GM12874 (cell line): Measurements from ENCODE around the gene WDR38.
A peak's percentile ranks its signal among the peaks of the same experiment; 100 is the strongest.

Source experiments
- TF ChIP-seq, protein P1 (sequence below): IDR thresholded peaks from 2 replicates; pipeline ENCODE4 v1.5.1; 2011; ENCODE audit warnings: low read depth, mild to moderate bottlenecking, control low read depth, low read length, moderate library complexity; ENCODE audit not compliant: insufficient read depth

Gene WDR38

DNA sequence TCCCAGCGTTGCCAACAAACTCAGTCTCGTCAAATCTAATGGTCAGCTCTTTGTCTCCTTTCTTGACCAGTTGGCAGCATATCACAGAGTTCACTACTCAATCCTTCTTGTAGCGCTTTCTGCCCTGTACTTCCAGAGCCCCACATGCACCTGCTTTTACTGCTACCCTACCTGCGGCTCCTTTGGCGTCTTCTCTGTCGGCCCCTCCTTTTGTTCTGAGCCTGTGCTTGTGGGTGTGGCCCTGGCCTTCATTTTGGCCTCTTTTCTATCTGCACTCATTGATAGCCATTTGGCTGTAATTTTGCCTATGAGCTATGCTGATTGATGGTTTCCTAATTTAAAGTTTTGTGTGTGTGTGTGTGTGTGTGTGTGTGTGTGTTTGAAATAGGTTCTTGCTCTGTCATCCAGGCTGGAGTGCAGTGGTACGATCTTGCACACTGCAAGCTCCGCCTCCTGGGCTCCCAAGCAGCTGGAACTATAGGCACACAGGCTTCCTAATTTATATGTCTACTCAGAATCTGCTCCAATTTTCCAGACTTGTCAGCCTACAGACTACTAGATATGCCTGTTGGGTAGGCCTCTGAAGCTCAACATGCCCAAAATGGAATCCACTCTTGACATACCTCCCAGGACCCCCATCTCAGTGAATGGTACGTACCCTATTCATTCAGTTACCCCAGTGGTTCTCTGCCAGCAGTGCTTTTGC lies 40.9 kb downstream of the WDR38 start:
- TF ChIP-seq, protein P1, sequence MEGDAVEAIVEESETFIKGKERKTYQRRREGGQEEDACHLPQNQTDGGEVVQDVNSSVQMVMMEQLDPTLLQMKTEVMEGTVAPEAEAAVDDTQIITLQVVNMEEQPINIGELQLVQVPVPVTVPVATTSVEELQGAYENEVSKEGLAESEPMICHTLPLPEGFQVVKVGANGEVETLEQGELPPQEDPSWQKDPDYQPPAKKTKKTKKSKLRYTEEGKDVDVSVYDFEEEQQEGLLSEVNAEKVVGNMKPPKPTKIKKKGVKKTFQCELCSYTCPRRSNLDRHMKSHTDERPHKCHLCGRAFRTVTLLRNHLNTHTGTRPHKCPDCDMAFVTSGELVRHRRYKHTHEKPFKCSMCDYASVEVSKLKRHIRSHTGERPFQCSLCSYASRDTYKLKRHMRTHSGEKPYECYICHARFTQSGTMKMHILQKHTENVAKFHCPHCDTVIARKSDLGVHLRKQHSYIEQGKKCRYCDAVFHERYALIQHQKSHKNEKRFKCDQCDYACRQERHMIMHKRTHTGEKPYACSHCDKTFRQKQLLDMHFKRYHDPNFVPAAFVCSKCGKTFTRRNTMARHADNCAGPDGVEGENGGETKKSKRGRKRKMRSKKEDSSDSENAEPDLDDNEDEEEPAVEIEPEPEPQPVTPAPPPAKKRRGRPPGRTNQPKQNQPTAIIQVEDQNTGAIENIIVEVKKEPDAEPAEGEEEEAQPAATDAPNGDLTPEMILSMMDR, result no peak

DNA sequence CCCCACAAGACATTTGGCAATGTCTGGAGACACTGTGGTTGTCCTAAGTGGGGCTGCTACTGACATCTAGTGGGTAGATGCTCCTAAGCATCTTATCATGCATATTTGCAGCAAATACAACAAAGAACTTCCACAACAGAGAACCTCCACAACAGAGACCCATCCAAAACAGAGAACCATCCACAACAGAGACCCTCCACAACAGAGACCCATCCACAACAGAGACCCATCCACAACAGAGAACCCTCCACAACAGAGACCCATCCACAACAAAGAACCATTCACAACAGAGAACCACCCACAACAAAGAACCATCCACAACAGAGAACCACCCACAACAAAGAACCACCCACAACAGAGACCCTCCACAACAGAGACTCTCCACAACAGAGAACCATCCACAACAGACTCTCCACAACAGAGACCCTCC lies 41.5 kb downstream of the WDR38 start:
- TF ChIP-seq, protein P1, result peak; percentile 52

DNA sequence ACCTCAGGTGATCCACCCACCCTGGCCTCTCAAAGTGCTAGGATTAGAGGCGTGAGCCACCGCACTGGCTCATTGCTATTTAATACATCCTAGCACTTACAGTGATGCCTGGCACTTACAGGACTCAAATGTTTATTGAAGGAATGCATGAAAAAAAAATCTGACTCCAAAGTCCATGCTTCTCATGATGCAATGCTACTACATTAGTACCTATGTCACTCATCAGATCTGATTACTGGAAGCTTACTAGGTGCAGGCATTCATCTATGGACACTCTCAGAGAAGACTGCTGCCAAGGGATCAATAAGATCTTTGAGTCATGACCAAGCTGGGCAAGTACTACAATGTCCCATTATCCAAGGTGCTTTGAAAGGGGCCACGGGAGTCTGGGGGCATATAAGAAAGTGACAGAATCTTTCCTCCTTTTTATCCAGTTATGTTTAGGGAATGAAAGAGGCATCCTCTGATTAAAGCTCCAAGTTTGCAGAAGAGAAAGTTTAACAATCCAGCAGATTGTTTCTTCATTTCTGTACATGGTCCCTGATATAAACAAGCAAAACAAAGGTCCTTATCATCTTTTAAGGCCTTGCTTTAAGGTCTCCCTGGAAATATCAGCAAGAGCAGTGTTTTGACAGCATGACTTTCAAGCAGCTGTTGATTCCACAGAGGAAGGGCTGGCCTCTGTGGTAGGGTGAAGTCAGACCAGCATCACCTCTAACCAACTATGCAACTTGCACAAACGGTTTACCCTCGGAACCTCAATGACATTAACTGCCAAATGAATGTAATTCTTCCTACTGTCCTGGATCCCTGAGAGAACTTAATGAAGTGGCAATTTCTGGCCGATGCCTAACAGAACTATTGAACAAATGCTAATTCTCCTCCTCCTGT lies 44.6 kb downstream of the WDR38 start:
- TF ChIP-seq, protein P1, result no peak

DNA sequence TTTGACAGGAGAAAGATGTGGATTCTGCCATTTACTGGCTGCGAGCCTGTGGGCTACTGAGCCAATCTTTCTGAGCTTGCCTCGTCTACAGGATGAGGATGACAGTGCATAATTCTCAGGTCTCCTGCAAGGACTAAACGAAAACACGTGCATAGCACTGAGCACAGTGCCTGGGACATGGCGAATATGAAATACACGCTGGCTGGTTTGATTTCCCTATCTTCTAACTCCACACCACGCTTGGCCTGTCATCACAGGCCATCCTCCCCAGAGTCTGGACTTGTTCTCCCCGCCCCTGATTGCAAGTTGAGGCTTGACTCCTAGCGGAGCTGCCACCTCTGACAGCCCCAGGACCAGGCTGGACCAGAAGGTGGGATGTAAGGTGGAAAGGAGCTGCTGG lies 46.6 kb downstream of the WDR38 start:
- TF ChIP-seq, protein P1, result no peak

DNA sequence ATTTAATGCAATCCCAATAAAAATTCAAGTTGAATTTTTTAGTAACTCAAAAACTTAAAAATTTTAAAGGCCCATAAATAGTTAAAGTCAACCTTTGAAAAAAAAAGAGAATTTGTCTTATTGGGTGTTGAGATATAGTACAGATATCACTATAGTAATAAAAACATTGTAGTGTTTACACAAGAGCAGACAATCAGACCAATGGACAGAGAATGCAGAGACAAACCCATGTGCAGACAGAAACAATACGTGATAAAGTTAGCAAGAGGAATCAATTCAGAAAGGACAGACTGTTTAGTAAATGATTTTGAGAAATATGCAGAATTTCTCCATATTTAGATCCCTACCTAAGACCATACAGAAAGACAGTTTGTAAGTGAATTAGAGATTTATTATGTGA lies 53.7 kb downstream of the WDR38 start:
- TF ChIP-seq, protein P1, result no peak
